GM18520 (cell line): Measurements from ENCODE around the gene PTTG2.

ENCODE experiments used
- ATAC-seq: cut with Tn5 transposase; IDR thresholded peaks from one replicate; pipeline ENCODE4 v1.9.1; 2021; ENCODE audit not compliant: unreplicated experiment

The PTTG2 gene

DNA sequence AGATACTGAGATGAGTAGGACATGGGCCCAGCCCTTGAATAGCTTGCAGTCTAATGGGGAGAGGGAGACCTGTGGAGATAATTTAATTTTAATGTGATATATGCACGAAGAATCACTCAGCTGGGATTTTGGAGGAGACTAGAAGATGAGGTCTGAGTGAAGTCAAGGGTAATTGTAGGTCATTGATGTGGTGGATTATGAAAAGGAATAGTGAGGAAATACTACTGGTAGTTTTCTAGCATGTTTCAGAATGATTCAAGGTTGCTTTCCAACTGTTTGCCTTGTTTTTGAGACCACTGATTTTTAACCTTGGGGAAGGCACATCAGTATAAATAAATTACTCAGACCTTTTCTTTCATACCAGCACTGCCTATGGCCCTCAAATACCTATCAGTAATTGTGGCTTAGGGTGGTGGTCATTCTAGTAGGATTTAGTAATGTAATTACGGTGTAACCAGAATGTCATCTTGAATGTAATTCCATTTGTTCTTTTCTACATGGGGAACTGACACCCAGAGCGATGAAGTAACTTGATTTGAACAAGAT, 25.6 kb downstream of the PTTG2 start:
- ATAC-seq, result no peak

DNA sequence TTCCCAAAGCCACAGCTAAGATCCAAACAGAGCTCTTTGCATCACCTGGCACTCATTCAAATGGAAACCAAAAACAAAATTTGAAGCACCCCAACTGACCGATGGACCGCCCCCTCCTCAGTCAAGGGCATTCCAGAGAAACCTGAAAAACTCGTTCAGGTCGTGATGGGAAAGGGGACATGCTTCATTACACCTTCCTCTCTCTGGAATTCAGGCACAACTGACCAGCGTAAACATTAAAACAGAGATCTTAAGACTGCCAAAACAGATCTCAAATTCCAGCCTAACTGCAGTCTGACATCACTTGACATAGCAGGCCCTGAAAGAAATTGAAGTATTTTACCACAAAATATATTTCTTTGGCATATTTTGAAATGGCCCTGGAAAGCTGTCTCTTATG, 28.5 kb downstream of the PTTG2 start:
- no peak for ATAC-seq

DNA sequence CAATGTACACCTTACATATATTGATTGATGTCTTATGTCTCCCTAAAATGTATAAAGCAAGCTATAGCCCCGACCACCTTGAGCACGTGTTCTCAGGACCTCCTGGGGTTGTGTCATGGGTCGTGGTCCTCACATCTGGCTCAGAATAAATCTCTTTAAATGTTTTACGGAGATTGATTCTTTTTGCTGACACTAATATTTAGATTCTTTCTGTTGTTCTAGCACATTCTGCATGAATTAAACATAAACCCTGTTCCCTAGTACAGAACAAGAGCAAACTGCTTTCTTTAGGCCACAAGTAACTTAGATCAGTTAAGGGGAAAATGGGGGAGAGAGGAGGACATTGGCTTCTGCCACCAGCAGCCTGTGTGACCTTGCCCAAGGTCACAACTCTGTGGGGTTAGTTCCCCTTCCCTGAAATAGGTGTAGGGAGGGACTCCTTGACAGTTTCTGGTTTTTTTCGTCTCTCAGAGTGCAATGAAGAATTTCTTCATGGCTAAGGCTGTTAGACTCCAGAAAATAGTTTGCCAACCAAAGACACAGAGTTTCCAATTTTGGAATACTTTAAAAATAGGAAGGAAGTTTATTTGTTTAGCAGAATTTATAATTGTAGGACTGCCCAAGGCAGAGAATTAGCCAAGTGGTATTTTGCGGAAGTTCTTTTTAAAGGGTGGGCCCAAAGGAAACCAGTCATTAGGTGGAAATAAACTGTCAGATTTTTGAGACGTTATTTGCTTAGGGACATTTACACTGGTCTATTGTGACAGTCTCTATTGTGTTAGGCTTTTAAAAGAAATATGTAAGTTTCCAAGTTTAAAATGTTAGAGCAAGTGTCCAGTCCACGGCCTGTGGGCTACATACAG, 29.4 kb downstream of the PTTG2 start:
- ATAC-seq, result no peak

DNA sequence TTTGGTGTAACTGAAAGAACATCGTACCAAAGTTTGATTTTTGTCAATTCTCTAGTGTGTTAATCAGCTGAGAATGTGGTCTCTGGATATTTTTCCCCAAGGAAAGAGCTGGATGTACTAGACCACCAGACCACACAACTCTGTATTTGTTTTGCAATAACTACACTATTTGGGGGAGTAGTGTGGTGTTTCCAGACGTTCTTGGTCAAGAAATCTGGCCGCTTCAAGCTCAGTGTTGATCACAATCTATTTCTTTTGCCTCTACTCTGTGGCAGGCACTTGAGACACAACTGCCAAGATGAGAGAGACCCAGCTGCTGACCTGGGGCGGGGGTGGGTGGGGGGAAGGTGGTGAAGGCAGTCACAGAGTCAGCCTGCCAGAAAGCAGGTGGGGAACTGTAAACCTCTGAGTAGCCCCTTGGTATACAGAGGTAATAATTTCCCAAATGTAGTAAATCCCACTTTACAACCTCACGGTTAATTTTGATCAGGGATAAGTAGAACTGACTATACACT, 30.6 kb downstream of the PTTG2 start:
- no peak for ATAC-seq

DNA sequence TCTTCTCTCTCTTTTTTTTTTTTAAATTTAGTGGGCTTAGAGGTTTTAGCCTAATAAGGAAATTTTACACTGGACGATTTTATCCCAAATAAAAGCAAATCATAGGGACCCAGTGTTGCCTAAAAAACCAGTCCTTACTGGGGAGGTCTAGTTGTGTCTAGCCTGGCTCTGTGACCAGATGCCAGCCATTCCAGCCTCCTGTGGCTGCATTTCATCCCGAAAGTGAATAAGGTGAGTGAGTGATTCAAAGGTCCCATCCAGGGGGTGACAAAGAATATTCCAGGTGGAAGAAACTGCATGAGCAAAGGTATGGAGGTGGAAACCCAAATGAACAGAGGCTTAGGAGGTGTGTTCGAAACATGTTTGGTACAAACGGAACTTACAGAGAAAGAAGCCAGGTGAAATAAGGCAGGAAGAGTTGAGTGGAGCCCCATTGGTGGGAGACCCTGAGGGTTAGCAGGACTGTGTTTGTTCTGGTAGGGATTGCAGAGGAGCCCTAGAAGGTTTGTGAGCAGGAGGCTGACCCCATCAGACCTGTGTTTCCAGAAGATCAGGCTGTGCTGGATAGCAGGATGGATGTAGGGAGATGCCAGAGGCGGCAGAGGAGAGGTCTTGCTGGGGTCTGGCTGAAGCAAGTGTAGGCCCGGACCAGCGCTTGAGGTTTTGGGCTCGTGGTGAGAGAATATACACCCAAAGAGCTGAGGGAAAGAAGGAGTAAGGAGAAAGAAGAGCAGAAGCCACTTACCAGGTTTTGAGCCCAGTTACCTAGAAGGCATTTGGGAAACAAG, 31.6 kb downstream of the PTTG2 start:
- no peak for ATAC-seq

DNA sequence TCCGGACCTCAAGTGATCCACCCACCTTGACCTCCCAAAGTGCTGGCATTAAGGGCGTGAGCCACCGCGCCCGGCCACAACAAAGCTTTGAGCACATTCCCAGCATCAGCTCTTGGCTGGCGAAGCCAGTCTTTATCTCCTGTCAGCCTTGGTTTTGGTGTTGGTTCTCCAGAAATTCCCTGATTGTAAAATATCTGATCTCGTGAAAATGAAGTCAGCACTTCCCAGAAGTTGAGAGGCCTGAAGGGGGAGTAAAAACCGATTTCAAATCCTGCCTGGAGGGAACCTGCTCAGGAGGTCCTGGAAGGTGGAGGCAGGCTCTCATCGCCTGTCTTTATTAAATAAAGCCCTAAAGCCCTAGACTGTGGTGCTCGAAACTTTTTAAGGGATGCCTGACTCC, 33.6 kb downstream of the PTTG2 start:
- ATAC-seq, result no peak

DNA sequence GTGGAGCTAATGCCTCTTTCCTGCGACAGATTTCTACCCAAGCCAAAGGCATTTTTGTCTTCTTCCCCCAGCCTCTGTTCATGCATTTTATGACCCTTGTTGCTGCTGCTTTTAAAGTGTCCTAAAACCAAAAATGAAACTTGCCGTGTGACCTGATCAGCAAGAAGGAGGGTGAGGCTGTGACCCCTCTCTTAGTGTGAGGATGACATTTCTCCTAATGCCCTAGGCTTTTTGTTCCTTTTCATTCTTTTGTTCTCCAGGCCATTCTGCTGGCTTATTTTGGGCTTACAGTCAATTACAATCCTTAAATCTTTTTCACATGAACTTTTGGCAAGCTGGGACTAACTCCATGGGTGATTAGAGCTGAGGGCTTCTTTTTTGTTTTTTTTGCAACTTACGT, 34.4 kb downstream of the PTTG2 start:
- ATAC-seq, result no peak

DNA sequence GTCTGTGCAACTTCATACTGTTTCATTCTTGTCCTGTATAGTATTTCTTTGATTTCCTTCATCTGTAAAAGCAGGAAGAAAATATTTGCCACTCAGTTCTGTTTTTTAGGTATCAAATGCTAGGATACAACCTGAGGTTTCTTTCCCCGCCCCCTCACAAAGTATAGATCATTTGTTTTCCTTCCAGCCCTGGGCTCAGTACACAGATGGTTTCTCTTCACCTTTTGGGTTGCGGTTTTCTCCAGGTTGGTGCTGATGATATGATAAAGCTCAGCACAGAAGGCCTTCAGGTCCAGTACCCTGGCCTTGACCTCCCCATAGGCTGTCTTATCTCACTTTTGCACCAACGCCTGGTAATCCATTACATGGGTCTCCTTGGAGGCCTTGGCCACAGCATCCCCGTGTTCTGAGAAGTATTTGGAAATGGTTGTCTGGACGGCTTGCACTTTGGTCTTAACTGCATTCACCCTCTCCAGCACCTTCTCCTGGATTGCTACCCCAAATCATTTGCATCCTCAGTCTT, 35.2 kb downstream of the PTTG2 start:
- no peak for ATAC-seq

DNA sequence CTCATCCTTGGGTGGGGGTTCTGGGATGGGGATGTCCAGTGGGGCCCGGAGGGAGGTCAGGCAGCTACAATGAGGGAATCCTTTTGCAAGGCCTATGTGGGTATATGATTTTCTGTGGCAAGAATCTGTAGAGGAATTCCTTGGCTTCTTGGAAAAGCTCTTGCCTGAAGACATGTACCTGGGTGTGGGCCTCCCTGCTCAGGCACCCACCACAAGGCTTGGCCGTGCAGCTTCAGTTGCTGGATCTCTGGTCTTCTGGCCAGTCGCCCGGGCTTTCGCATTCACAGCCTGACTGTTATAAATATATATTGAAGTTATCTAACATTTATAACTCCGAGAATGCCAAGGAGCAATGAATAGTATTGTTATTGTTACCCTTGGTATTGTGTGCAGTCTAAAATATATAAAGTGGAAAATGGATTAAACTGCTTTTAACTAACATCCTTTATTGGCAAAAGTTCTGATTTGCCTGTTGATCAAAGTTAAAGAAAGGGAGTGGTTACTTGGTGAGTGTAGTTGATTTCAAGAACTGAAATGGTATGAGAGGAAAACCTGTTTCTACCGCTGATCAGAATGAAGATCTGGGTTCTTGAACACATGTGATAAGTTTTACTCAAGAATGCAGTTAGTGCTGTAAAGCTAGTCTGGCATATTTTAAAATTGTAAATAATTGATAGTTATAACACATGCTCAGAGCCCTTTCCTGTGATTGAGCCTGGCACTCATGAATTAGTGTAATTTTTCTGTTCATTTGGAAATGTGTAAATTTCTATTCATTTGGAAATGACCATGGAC, 36.0 kb downstream of the PTTG2 start:
- no peak for ATAC-seq

DNA sequence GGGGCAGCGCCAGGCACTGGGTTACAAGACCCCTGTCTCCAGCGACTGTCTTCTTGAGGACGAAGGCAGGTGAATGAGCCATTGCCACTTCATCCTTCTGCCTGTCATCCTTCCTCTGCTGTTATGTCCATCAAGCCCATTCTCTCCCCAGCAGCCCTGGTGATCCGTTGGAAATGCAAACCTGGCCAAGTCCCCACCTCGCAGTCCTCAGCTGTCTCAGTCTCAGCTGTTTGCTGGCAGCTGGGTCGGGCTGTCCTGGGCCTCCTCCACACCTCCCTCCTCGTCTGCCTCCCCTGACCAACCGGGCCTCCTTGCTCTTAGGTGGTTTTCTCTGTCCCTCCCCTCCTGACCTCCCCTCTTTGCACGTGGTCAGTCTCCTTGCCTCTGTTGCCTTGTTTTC, 38.0 kb downstream of the PTTG2 start:
- ATAC-seq, result no peak

DNA sequence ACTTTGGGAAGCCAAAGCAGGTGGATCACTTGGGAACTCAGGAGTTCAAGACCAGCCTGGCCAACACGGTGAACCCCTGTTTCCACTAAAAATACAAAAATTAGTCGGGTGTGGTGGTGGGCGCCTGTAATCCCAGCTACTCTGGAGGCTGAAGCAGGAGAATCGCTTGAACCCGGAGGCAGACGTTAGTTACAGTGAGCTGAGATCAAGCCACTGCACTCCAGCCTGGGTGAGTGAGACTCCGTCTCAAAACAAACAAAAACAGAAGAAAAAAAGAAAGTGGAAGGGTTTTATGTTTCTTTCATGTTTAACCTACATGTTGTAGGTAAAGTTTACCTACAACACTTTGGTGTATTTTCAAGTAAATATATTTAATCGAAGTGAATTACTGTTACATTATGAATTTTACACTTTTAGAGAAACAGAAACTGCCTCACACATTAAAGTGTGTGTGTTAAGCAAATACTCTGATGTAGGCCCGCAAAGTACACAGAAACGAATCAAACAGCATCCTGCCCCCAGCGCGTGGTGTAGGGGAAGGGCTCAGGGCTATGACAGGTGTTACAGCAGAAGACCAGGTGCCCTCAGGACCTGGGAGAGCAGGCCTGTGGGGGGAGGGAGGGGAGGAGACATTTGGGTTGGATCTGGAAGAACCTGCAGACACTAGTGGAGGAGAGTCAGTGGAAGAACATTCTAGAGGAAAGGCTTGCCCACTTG, 39.0 kb downstream of the PTTG2 start:
- ATAC-seq, result no peak

DNA sequence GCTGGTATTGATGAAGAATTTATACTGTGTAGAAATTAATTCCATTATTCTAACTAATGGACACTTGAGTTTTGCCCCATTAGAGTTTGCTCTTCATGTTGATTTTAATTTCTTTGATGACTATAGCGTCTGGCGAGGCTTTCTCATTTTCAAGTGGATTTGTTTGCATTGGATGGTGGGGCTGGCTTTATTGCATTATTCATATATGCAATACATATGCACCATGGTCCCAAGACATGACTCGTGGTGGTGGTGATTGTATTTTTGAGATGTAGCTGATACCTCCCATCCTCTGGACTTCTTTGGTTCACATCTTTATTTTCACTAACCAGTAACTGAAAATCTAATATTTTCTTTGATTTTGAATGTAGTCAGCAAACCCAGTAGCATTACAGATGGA, 39.8 kb downstream of the PTTG2 start:
- ATAC-seq, result no peak

DNA sequence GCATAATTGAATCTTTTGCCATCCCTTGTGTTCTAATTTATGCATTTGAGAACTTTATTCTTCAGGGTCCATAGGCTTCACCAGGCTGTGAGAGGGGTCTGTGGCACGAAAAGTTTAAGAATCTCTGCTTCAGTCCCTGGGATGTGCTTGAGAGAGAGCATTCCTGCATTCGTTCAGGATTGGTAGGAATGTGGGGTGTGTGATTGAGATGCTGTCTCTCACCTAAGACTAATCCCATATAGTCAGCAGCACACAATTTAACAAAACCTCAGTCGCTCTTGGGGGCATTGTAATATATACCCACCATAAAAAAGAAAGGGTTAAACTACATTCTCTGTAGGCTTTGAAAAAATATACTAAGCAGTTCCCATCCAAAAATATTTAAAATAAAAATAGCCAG, 41.7 kb downstream of the PTTG2 start:
- no peak for ATAC-seq

DNA sequence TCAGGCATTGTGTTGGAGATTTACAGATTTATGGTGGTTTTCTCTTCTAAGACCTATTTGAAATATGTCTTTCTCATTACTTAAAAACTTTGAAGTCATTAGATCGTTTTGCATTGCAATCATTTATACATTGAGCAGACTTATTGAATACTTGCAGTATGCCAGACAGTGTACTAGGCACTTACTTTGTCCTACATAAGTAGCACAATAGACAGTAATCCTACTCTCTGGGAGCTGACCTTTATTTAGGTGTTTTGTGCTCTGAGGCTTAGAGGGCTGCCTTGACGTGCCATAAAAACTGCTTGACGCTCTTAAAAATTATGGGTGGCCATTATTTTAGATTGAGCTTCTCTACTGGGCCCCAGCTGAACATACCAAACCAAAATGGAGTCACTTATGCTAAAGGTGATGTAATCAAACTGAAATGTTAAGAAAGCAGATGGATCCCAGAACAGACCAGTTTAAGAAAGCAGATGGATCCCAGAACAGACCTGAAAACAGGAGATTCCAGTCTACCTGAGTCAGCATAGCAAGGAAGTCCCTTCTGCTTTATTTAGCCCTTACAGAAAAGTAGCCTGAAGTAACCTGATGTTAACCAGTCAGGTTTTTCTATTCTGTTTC, 42.4 kb downstream of the PTTG2 start:
- ATAC-seq, result no peak

DNA sequence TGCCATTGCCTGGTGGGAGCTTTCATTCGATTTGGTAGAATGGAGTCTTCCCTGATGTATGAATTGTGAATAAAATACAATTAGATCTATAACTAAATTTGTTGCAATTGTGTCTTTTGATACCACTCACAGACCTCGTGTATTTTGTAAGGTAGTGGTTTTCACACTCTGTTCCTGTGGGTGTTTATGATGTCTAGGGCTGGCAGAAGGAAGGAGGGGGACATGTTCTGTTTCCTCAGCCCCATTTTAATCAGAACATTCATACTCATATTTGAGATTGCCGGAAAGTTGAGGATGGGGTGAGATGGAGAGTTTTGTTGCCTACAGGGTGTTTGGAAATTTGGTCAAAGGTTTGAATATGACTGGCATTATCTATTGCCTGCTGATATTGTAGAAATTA, 42.9 kb downstream of the PTTG2 start:
- ATAC-seq, result no peak

DNA sequence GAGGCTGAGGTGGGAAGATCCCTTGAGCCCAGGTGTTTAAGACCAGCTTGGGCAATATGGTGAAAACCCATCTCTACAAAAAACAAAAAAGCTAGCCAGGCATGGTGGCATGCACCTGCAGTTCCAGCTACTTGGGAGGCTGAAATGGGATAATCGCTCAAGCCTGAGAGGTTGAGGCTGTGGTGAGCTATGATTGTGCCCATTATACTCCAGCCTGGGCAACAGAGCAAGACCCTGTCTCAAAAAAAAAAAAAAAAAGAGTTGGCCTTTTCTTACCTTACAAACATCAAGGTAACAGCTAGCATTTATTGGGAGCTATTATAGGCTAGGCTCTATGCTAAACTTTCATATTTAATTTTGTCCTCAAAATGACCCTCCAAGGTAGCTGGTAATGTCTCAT, 43.4 kb downstream of the PTTG2 start:
- no peak for ATAC-seq

DNA sequence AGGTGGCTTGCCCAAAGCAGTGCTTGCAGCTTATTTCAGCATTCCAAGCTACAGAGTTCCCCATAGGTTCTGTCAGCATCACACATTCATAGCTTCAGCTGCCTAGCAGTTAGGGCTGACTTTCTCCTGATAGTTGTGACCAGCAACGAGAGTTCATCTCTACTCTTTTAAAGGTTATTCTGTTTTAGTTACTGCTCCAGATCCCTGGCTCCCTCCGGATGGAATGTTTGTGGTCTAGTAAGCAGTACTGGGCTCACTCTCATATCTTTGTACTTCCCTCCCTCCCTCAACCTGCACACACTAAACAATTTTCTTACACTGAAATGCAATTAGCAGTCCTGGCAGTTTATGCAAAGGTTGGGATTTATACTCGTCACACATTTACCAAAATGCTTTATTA, 43.9 kb downstream of the PTTG2 start:
- no peak for ATAC-seq

DNA sequence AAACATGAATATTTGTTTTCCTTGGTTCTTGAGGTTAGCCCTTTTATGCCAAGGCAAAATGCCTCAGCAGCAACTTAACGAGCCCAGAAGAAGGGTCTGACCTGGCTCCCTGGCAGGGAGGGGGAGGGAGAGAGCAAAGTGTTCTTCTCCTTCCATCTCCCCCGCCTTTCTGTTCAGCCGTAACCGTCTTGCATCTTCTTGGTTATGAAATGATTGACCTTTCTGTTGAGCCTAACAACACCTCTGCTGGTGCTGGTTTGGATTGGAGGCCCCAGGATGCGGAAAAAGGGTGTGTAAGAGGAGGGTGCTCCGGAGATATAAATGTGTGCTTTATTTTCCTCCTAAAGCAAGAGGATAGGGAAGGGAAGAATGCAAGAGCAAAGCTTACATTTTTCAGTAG, 44.7 kb downstream of the PTTG2 start:
- no peak for ATAC-seq

DNA sequence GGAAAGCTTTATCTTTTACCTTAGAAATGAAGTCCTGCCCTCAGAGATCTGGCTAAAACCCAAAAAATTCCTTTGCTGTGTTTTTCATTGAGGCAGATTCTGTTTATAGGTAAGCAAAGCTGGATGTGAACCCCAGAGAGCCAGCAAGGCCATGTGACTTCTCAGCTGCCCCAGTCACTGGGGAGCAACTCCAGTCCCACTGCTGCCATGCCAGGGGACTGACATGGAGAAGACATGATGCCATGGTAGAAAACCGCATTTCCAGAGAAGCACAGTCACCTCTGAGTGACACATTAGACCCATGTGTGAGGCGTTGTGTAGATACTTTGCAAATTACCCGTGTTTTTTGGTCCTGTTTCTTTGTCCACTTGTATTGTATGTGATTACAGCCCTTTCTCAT, 45.4 kb downstream of the PTTG2 start:
- ATAC-seq, result no peak

DNA sequence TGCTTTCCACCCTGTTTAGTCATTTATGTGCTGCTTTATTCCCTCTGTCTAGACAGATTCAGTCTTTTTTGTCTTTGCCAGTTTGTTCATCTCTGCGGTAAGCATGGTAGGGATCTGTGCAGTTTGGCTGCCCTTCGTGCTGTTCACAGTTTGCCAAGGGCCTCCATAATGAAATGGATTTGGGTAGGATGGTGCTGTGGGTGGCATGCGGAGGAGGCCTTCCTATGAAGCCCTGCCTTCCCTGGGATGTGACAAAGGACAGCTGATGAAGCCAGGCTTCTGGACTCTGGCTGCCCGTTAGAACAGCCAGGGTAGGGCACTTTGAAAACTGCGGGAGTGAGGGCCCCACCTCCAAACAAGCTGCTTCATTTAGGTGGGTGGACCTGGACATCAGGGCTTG, 47.4 kb downstream of the PTTG2 start:
- ATAC-seq, result no peak
